ENCODE data around the gene ZFP36L2. TPM values are rescaled to one million over a fixed set of nuclear protein-coding genes. Genes with fewer than 3 reads are reported as not detected.
"Not testable (repeated sequence)": the region's sequence is repeated elsewhere in the genome, so short reads cannot be mapped to it uniquely, and the experiment has no call there.

The ZFP36L2 gene
- total RNA-seq, 1 donor = 144 TPM

GRCh38 chr2:43194121-43194869 is 32.1 kb downstream of the ZFP36L2 start:
- peaks cover 64% of the 10 kb centered on the region for H3K4me1 ChIP-seq (ENCODE audit: insufficient read depth, low read length)
- H3K9me3 ChIP-seq (ENCODE audit: low read depth, low read length) = no peaks in the 10 kb centered on the region
- peak overlapping the region; percentile 8 for H3K4me3 ChIP-seq (ENCODE audit: low read length)
- H3K27me3 ChIP-seq (ENCODE audit: insufficient read depth, low read length) = no peaks in the 10 kb centered on the region

- peaks cover 64% of the 10 kb centered on the region for H3K4me1 ChIP-seq (ENCODE audit: insufficient read depth, low read length)
- H3K4me3 ChIP-seq (ENCODE audit: low read length) = no peak overlapping the region
- H3K9me3 ChIP-seq (ENCODE audit: low read depth, low read length) = no peaks in the 10 kb centered on the region
Measured at GRCh38 chr2:43193652-43194120, 32.7 kb downstream of the ZFP36L2 start.

GRCh38 chr2:43192744-43193651 is 33.4 kb downstream of the ZFP36L2 start:
- Histone ChIP-seq H3K27me3 (ENCODE audit: insufficient read depth, low read length) (no peaks in the 10 kb centered on the region), H3K4me3 (ENCODE audit: low read length) (no peak overlapping the region), H3K4me1 (ENCODE audit: insufficient read depth, low read length) (peaks cover 64% of the 10 kb centered on the region), H3K9me3 (ENCODE audit: low read depth, low read length) (no peaks in the 10 kb centered on the region)

More at GRCh38 chr2:43193652-43194120, 32.7 kb downstream of the ZFP36L2 start:
- no peaks in the 10 kb centered on the region for H3K27me3 ChIP-seq (ENCODE audit: insufficient read depth, low read length)

GRCh38 chr2:43191947-43192516 is 34.4 kb downstream of the ZFP36L2 start:
- Histone ChIP-seq H3K27me3 (ENCODE audit: insufficient read depth, low read length) (no peaks in the 10 kb centered on the region), H3K9me3 (ENCODE audit: low read depth, low read length) (no peaks in the 10 kb centered on the region), H3K4me3 (ENCODE audit: low read length) (no peak overlapping the region), H3K4me1 (ENCODE audit: insufficient read depth, low read length) (peaks cover 58% of the 10 kb centered on the region)

GRCh38 chr2:43190311-43191052 is 35.9 kb downstream of the ZFP36L2 start:
- peaks cover 50% of the 10 kb centered on the region for H3K4me1 ChIP-seq (ENCODE audit: insufficient read depth, low read length)
- H3K27me3 ChIP-seq (ENCODE audit: insufficient read depth, low read length) = no peaks in the 10 kb centered on the region
- no peak overlapping the region for H3K4me3 ChIP-seq (ENCODE audit: low read length)
- H3K9me3 ChIP-seq (ENCODE audit: low read depth, low read length) = no peaks in the 10 kb centered on the region

- H3K4me1 ChIP-seq (ENCODE audit: insufficient read depth, low read length) = peaks cover 50% of the 10 kb centered on the region
- H3K4me3 ChIP-seq (ENCODE audit: low read length); H3K27me3 ChIP-seq (ENCODE audit: insufficient read depth, low read length); H3K9me3 ChIP-seq (ENCODE audit: low read depth, low read length): not testable (repeated sequence)
Measured at GRCh38 chr2:43189861-43190260, 36.5 kb downstream of the ZFP36L2 start.

- Histone ChIP-seq H3K4me1 (ENCODE audit: insufficient read depth, low read length) (peaks cover 43% of the 10 kb centered on the region), H3K27me3 (ENCODE audit: insufficient read depth, low read length) (no peaks in the 10 kb centered on the region), H3K4me3 (ENCODE audit: low read length) (no peak overlapping the region), H3K9me3 (ENCODE audit: low read depth, low read length) (no peaks in the 10 kb centered on the region)
Measured at GRCh38 chr2:43188561-43189386, 37.6 kb downstream of the ZFP36L2 start.

GRCh38 chr2:43186679-43187374 is 39.6 kb downstream of the ZFP36L2 start:
- no peaks in the 10 kb centered on the region for H3K27me3 ChIP-seq (ENCODE audit: insufficient read depth, low read length)

GRCh38 chr2:43186321-43186678 is 40.1 kb downstream of the ZFP36L2 start:
- Histone ChIP-seq H3K4me1 (ENCODE audit: insufficient read depth, low read length) (peaks cover 20% of the 10 kb centered on the region), H3K27me3 (ENCODE audit: insufficient read depth, low read length) (no peaks in the 10 kb centered on the region), H3K9me3 (ENCODE audit: low read depth, low read length) (no peaks in the 10 kb centered on the region), H3K4me3 (ENCODE audit: low read length) (no peak overlapping the region)

More at GRCh38 chr2:43186679-43187374, 39.6 kb downstream of the ZFP36L2 start:
- Histone ChIP-seq H3K4me1 (ENCODE audit: insufficient read depth, low read length) (peaks cover 23% of the 10 kb centered on the region), H3K4me3 (ENCODE audit: low read length) (no peak overlapping the region), H3K9me3 (ENCODE audit: low read depth, low read length) (no peaks in the 10 kb centered on the region)

GRCh38 chr2:43185146-43185545 is 41.3 kb downstream of the ZFP36L2 start:
- no peak overlapping the region for H3K4me3 ChIP-seq (ENCODE audit: low read length)
- no peaks in the 10 kb centered on the region for H3K27me3 ChIP-seq (ENCODE audit: insufficient read depth, low read length)
- peaks cover 23% of the 10 kb centered on the region for H3K4me1 ChIP-seq (ENCODE audit: insufficient read depth, low read length)
- no peaks in the 10 kb centered on the region for H3K9me3 ChIP-seq (ENCODE audit: low read depth, low read length)

- H3K4me1 ChIP-seq (ENCODE audit: insufficient read depth, low read length) = peaks cover 29% of the 10 kb centered on the region
- H3K4me3 ChIP-seq (ENCODE audit: low read length) = no peak overlapping the region
- no peaks in the 10 kb centered on the region for H3K9me3 ChIP-seq (ENCODE audit: low read depth, low read length)
- no peaks in the 10 kb centered on the region for H3K27me3 ChIP-seq (ENCODE audit: insufficient read depth, low read length)
Measured at GRCh38 chr2:43184339-43184895, 42.0 kb downstream of the ZFP36L2 start.

- H3K9me3 ChIP-seq (ENCODE audit: low read depth, low read length) = no peaks in the 10 kb centered on the region
- no peak overlapping the region for H3K4me3 ChIP-seq (ENCODE audit: low read length)
- H3K4me1 ChIP-seq (ENCODE audit: insufficient read depth, low read length) = peaks cover 36% of the 10 kb centered on the region
- no peaks in the 10 kb centered on the region for H3K27me3 ChIP-seq (ENCODE audit: insufficient read depth, low read length)
Measured at GRCh38 chr2:43183743-43184142, 42.7 kb downstream of the ZFP36L2 start.

- H3K4me1 ChIP-seq (ENCODE audit: insufficient read depth, low read length) = peaks cover 60% of the 10 kb centered on the region
- no peak overlapping the region for H3K4me3 ChIP-seq (ENCODE audit: low read length)
- no peaks in the 10 kb centered on the region for H3K9me3 ChIP-seq (ENCODE audit: low read depth, low read length)
- no peaks in the 10 kb centered on the region for H3K27me3 ChIP-seq (ENCODE audit: insufficient read depth, low read length)
Measured at GRCh38 chr2:43180897-43181296, 45.5 kb downstream of the ZFP36L2 start.

All from mononuclear cell (primary cell).